Measurements from ENCODE around the gene PTH1R. TPM values are rescaled to one million over a fixed set of nuclear protein-coding genes. Genes with fewer than 3 reads are reported as not detected.

The PTH1R gene
- total RNA-seq, 1 donor from 2014 or later = under 0.01 TPM

GRCh38 chr3:46882377-46883053, 5.0 kb downstream of the PTH1R start:
- DNase-seq (ENCODE audit: low read depth in 2 of 2) = no peak

- peak in 1 of 2 donors; percentile 21 for DNase-seq (ENCODE audit: low read depth in 2 of 2)
Observed at GRCh38 chr3:46883054-46883829, 5.7 kb downstream of the PTH1R start.

- no peak for DNase-seq (ENCODE audit: low read depth in 2 of 2)
Observed at GRCh38 chr3:46883830-46884185, 6.3 kb downstream of the PTH1R start.

- DNase-seq (ENCODE audit: low read depth in 2 of 2) = no peak
Observed at GRCh38 chr3:46884427-46884826, 6.9 kb downstream of the PTH1R start.

- no peak for DNase-seq (ENCODE audit: low read depth in 2 of 2)
Observed at GRCh38 chr3:46884929-46885328, 7.4 kb downstream of the PTH1R start.

GRCh38 chr3:46885612-46886011, 8.1 kb downstream of the PTH1R start:
- no peak for DNase-seq (ENCODE audit: low read depth in 2 of 2)

- DNase-seq (ENCODE audit: low read depth in 2 of 2) = no peak
Observed at GRCh38 chr3:46887980-46888494, 10.5 kb downstream of the PTH1R start.

- no peak for DNase-seq (ENCODE audit: low read depth in 2 of 2)
Observed at GRCh38 chr3:46888705-46889104, 11.2 kb downstream of the PTH1R start.

- no peak for DNase-seq (ENCODE audit: low read depth in 2 of 2)
Observed at GRCh38 chr3:46889381-46890110, 12.0 kb downstream of the PTH1R start.

- DNase-seq (ENCODE audit: low read depth in 2 of 2) = no peak
Observed at GRCh38 chr3:46890132-46890531, 12.6 kb downstream of the PTH1R start.

- no peak for DNase-seq (ENCODE audit: low read depth in 2 of 2)
Observed at GRCh38 chr3:46891132-46891531, 13.6 kb downstream of the PTH1R start.

GRCh38 chr3:46892285-46893145, 15.0 kb downstream of the PTH1R start:
- DNase-seq (ENCODE audit: low read depth in 2 of 2) = peak; percentile 23 to 70

- DNase-seq (ENCODE audit: low read depth in 2 of 2) = no peak
Observed at GRCh38 chr3:46893146-46893748, 15.7 kb downstream of the PTH1R start.

GRCh38 chr3:46893763-46894162, 16.2 kb downstream of the PTH1R start:
- no peak for DNase-seq (ENCODE audit: low read depth in 2 of 2)

- DNase-seq (ENCODE audit: low read depth in 2 of 2) = no peak
Observed at GRCh38 chr3:46894256-46894655, 16.7 kb downstream of the PTH1R start.

GRCh38 chr3:46895204-46895660, 17.7 kb downstream of the PTH1R start:
- peak; percentile 26 to 60 for DNase-seq (ENCODE audit: low read depth in 2 of 2)

GRCh38 chr3:46895761-46896160, 18.2 kb downstream of the PTH1R start:
- no peak for DNase-seq (ENCODE audit: low read depth in 2 of 2)

GRCh38 chr3:46896386-46896785, 18.9 kb downstream of the PTH1R start:
- DNase-seq (ENCODE audit: low read depth in 2 of 2) = no peak

- DNase-seq (ENCODE audit: low read depth in 2 of 2) = no peak
Observed at GRCh38 chr3:46897031-46897430, 19.5 kb downstream of the PTH1R start.

GRCh38 chr3:46897829-46898320, 20.4 kb downstream of the PTH1R start:
- DNase-seq (ENCODE audit: low read depth in 2 of 2) = no peak
